ENCODE measurements around the gene CKB. TPM values are rescaled to one million over a fixed set of nuclear protein-coding genes. Genes with fewer than 3 reads are reported as not detected.

The CKB gene
- total RNA-seq, 1 donor from 2014 or later: 178 TPM

GRCh38 chr14:103552011-103552845, 29.6 kb upstream of the CKB start:
- Histone ChIP-seq H3K4me1 (ENCODE audit: insufficient read depth, low read length) (peaks cover 10% of the 10 kb centered on the region), H3K79me2 (ENCODE audit: insufficient read depth, low read length) (peaks cover 19% of the 10 kb centered on the region), H3K27ac (ENCODE audit: low read depth, low read length) (no peak overlapping the region), H3K36me3 (ENCODE audit: insufficient read depth, low read length) (no peaks in the 10 kb centered on the region), H2AFZ (ENCODE audit: low read depth, low read length) (no peak overlapping the region), H3K4me2 (ENCODE audit: low read length) (peak overlapping the region; percentile 17), H3K9me3 (ENCODE audit: insufficient read depth, low read depth, low read length) (no peaks in the 10 kb centered on the region), H3K9ac (ENCODE audit: low read length) (no peak overlapping the region), H4K20me1 (ENCODE audit: insufficient read depth, low read length) (peaks cover 44% of the 10 kb centered on the region), H3K4me3 (ENCODE audit: insufficient read depth, low read depth, low read length) (no peak overlapping the region), H3K27me3 (ENCODE audit: insufficient read depth, low read length) (no peaks in the 10 kb centered on the region)
- Mint-ChIP-seq H3K27me3 (ENCODE audit: low read depth, unreplicated experiment) (no peaks in the 10 kb centered on the region), H3K9me3 (ENCODE audit: unreplicated experiment) (no peaks in the 10 kb centered on the region), H3K36me3 (ENCODE audit: low read depth, unreplicated experiment) (peaks cover 7% of the 10 kb centered on the region), H3K27ac (ENCODE audit: unreplicated experiment) (peak overlapping the region; percentile 18), H3K4me1 (ENCODE audit: low read depth, unreplicated experiment) (peaks cover 11% of the 10 kb centered on the region), H3K4me3 (ENCODE audit: unreplicated experiment) (no peak overlapping the region)
- FAIRE-seq (peak; percentile 62), DNase-seq (ENCODE audit: low read depth) (peak; percentile 67)
- TF ChIP-seq EZH2 (IDR thresholded peaks at IDR 0.05; ENCODE audit: insufficient read depth, low read length): no peak
- TF ChIP-seq CTCF (IDR thresholded peaks at IDR 0.05; ENCODE audit: insufficient read depth, low read depth, low read length): no peak

- Histone ChIP-seq H3K4me1 (ENCODE audit: insufficient read depth, low read length) (peaks cover 10% of the 10 kb centered on the region), H3K27me3 (ENCODE audit: insufficient read depth, low read length) (no peaks in the 10 kb centered on the region), H3K9ac (ENCODE audit: low read length) (no peak overlapping the region), H4K20me1 (ENCODE audit: insufficient read depth, low read length) (peaks cover 46% of the 10 kb centered on the region), H3K4me3 (ENCODE audit: insufficient read depth, low read depth, low read length) (no peak overlapping the region), H3K79me2 (ENCODE audit: insufficient read depth, low read length) (peaks cover 11% of the 10 kb centered on the region), H3K9me3 (ENCODE audit: insufficient read depth, low read depth, low read length) (no peaks in the 10 kb centered on the region), H2AFZ (ENCODE audit: low read depth, low read length) (no peak overlapping the region), H3K27ac (ENCODE audit: low read depth, low read length) (no peak overlapping the region), H3K36me3 (ENCODE audit: insufficient read depth, low read length) (no peaks in the 10 kb centered on the region), H3K4me2 (ENCODE audit: low read length) (no peak overlapping the region)
- H3K27me3 Mint-ChIP-seq (ENCODE audit: low read depth, unreplicated experiment): no peaks in the 10 kb centered on the region
- TF ChIP-seq EZH2 (IDR thresholded peaks at IDR 0.05; ENCODE audit: insufficient read depth, low read length) (no peak), CTCF (IDR thresholded peaks at IDR 0.05; ENCODE audit: insufficient read depth, low read depth, low read length) (no peak)
- H3K27ac Mint-ChIP-seq (ENCODE audit: unreplicated experiment): no peak overlapping the region
- H3K4me1 Mint-ChIP-seq (ENCODE audit: low read depth, unreplicated experiment): peaks cover 9% of the 10 kb centered on the region
- H3K4me3 Mint-ChIP-seq (ENCODE audit: unreplicated experiment): no peak overlapping the region
- H3K36me3 Mint-ChIP-seq (ENCODE audit: low read depth, unreplicated experiment): peaks cover 7% of the 10 kb centered on the region
- no peaks in the 10 kb centered on the region for H3K9me3 Mint-ChIP-seq (ENCODE audit: unreplicated experiment)
- no peak for FAIRE-seq
- no peak for DNase-seq (ENCODE audit: low read depth)
Measured at GRCh38 chr14:103551338-103551762, 28.7 kb upstream of the CKB start.

All from astrocyte (in vitro differentiated cells and primary cell).